GM18505 (cell line): Measurements from ENCODE around the gene PIF1.

ENCODE experiments used
- ATAC-seq: cut with Tn5 transposase; IDR thresholded peaks from one replicate; pipeline ENCODE4 v1.9.1; 2021; ENCODE audit not compliant: unreplicated experiment
- POLR2A ChIP-seq: IDR thresholded peaks from 4 replicates; pipeline ENCODE4 v1.6.1; 2011; ENCODE audit warnings: borderline replicate concordance; ENCODE audit not compliant: insufficient read depth, insufficient read length; ENCODE audit errors: extremely low read depth

PIF1 gene, protein sequence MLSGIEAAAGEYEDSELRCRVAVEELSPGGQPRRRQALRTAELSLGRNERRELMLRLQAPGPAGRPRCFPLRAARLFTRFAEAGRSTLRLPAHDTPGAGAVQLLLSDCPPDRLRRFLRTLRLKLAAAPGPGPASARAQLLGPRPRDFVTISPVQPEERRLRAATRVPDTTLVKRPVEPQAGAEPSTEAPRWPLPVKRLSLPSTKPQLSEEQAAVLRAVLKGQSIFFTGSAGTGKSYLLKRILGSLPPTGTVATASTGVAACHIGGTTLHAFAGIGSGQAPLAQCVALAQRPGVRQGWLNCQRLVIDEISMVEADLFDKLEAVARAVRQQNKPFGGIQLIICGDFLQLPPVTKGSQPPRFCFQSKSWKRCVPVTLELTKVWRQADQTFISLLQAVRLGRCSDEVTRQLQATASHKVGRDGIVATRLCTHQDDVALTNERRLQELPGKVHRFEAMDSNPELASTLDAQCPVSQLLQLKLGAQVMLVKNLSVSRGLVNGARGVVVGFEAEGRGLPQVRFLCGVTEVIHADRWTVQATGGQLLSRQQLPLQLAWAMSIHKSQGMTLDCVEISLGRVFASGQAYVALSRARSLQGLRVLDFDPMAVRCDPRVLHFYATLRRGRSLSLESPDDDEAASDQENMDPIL

DNA sequence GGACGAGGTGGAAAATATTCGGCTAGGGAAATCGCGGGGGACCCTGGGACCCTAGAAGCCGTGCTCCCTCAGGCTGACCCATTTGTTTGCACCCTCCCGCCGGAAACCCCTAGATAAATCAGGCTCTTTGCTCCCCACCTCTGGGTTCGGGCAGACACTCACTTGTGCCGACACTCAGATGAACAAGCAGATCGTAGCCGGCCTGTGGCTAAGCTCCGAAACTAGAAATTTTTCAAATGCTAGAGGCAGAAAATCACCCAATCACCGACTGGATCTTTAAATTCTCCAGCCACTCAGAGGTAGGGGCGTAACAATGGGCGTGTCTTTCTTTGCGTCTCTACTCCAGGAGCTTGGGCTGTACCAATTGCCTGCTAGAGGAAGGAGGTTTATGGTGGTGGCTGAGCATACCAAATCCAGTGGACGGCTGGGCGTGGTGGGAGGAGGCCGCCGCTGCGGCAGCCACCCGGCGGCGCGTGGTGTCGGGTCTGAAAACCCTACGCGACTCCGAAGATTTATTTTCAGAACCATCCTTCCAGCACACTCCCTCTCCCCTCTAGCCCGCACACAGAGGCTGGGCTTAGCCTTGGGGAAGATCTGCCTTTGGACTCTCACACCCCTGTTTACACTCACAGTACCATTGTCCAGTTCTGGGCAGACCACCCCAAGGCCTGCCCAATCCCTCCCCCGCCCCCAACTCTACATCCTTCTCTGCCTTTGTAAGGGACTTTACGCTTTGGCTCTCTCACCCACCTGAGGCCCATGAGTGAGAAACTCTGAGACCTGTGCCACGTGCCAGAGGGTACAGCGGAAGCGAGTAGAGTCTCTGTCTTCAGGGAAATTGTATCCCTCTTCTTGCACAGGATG lies at the start of gene PIF1:
PIF1 (minus strand) TSS at position 217 of the 864 bp plus-strand sequence. CDS start 1,312 bp downstream, outside the sequence.
- TF ChIP-seq POLR2A, result peak; percentile 85
- peak; percentile 77 for ATAC-seq

DNA sequence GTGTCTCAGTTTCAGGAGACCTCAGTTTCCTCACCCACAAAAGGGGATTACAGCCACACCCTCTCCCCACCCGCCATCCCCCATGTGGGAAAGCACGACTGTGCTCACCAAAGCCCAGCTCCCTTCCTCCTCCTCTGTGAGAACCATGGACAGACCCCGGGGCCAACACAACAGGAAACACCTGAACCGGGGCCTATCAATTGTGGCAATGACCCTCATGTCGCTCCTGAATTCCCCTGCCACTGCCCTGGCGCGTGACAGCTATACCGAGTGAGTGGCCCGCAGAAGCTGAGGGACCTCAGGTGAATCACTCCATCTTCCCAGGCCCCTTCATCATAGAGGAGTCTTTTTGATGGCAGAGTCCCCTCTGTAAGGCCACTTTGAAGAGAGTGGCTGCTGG lies 44.9 kb upstream of the PIF1 start:
- no peak for TF ChIP-seq POLR2A
- ATAC-seq, result no peak

DNA sequence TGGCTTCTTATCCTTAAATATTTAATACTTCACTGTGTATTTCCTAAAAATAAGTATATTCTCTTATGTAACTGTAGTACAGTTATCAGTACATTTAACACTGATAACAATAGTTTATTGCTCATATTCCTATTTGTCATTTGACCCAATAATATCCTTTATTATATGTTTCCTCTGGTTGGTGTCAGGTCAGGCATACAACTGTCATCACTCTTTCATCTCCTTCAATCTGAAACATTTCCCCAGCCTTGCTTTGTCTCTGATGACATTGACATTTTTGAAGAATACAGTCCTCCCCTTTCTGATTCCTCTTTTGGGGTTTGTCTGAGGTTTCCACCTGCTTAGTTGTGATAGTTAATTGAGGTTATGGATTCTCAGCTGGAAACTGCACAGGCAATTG lies 44.1 kb upstream of the PIF1 start:
- ATAC-seq, result no peak
- TF ChIP-seq POLR2A, result no peak

DNA sequence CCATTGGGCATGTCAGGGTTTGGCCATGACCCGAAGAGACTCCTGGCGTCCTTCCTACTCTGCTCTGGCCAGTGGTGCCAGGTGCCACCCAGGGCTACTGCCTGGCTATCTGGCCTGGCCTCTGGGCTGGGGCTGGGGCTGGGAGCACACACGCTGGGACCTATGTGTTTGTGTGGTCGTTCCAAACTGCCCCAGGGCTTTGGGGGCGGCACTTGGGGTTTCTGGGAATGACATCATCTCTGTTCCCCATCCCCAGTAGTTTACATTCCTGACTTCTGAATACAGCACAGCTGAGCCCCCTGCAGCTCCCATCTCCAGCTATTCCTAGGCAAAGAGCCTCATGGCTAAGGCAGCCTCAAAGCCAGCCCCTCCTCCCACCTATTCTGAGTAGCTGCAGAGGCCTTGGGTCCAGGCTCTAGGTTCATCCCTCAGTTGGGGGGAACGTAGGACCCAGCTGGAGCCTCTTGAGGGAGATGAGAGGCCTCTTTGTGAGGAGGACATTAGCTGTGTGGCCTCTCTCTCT lies 40.6 kb upstream of the PIF1 start:
- ATAC-seq, result no peak
- no peak for TF ChIP-seq POLR2A

DNA sequence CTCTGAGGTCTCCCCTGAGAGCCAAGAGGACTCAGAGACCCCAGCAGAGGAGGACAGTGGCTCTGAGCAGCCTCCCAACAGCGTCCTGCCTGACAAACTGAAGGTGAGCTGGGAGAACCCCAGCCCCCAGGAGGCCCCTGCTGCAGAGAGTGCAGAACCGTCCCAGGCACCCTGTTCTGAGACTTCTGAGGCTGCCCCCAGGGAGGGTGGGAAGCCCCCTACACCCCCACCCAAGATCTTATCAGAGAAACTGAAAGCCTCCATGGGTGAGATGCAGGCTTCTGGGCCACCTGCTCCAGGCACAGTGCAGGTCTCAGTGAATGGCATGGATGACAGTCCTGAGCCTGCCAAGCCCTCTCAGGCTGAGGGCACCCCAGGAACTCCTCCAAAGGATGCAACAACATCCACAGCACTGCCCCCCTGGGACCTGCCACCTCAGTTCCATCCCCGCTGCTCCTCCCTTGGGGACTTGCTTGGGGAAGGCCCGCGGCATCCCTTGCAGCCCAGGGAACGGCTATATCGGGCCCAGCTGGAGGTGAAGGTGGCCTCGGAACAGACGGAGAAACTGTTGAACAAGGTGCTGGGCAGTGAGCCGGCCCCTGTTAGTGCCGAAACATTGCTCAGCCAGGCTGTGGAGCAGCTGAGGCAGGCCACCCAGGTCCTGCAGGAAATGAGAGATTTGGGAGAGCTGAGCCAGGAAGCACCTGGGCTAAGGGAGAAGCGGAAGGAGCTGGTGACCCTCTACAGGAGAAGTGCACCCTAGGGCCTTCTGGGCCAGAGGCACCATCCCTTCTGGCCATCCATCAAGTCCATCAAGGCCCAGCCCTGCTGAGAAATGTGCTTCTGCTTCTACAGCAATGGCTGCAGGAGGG lies 39.9 kb upstream of the PIF1 start:
- ATAC-seq, result no peak
- TF ChIP-seq POLR2A, result peak; percentile 33

DNA sequence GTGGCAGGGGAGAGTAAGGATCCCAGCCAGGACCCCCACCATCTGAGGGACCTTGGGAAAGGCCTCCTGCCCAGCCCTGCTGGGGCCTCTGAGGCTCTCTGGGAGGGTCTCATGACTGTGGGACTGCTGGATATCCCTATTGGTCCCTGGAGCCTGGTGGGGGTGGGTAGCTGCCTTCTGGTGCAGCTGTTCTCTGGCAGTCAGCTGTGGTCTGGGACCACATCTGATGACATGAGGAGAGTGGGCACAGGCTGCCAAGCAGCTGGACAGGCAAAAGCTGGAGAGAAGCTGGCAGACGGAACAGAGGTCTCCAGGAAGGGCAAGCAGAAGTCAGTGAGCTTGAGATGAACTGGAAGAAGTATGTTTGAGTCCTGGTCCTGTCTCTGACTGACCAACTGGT lies 38.6 kb upstream of the PIF1 start:
- no peak for TF ChIP-seq POLR2A
- ATAC-seq, result no peak

DNA sequence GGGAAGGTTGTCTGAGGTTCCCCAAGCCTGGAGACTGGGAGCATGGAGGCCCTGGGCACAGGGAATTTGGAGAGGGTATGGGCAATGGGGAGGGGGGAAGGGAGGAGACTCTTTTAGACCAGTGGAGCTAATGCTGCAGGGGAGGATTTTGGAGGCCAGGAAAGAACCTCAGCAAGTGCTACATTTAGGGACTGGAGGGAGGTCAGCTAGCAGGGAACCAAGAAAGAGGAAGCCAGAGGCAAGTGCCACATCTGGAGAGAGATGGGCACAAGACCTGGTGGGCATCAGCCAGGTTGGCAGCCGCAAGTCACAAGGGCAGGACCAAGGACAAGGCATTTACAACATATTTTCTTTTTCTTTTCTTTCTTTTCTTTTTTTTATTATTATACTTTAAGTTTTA lies 37.0 kb upstream of the PIF1 start:
- ATAC-seq, result no peak
- no peak for TF ChIP-seq POLR2A

DNA sequence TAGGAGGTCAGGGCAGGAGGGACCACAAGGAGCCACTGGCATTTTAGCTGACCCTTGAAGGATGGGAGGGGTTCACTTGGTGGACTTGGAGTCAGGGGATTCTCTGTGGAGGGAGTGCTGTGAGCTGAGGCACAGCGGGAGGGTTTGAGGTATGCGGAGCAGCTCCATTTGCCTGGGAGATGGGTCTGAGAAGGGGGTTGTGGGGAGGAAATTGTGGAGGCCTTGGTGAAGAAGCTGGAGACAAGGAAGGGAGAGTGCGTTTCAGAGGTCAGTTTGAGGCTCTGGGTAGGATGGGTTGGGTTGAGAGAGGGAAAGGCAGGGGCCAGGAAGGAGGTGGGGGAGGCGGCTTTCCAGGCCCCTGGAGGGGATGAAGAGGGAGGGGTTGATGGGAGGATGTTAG lies 36.5 kb upstream of the PIF1 start:
- no peak for ATAC-seq

DNA sequence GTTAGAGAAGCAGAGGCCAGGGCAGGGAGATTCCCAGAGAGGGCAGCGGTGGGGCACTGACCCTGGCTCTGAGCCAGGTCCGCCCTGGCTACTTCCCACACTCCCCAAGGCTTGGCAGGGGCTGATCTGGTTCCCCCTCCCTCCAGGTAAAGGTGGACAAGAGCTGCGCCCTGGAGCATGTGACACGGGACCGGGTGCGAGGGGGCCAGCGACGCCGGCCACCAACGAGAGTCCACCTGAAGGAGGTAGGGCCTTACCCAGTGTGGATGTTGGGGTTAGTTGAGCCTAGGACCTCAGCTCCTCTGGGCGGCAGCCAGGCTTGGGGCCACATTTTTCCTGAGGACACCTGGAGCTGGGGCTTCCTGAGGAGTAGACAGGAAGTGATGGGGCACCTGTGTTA lies 35.9 kb upstream of the PIF1 start:
- no peak for TF ChIP-seq POLR2A

More for the DNA sequence above, 36.5 kb upstream of the PIF1 start:
- TF ChIP-seq POLR2A, result no peak

DNA sequence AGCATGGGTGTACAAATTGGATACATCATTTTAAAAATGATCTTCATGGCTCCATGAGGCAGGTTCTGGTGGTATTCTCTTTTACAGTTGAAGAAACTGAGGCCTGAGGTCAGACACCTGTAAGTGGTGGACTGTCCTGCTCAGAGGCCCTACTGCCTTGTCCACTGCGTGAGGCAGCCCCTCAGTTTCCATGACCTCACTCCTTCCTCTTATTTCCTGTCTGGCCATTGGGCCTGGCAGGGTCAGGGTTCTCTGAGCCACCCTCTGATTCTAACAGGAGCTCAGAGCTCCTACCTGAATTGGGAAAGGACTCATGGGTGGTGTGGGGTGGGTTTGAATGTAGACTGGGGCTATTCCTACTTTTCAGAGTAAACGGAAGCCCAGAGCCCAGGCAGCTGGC lies 33.8 kb upstream of the PIF1 start:
- no peak for TF ChIP-seq POLR2A
- ATAC-seq, result no peak

More for the DNA sequence above, 35.9 kb upstream of the PIF1 start:
- ATAC-seq, result no peak

DNA sequence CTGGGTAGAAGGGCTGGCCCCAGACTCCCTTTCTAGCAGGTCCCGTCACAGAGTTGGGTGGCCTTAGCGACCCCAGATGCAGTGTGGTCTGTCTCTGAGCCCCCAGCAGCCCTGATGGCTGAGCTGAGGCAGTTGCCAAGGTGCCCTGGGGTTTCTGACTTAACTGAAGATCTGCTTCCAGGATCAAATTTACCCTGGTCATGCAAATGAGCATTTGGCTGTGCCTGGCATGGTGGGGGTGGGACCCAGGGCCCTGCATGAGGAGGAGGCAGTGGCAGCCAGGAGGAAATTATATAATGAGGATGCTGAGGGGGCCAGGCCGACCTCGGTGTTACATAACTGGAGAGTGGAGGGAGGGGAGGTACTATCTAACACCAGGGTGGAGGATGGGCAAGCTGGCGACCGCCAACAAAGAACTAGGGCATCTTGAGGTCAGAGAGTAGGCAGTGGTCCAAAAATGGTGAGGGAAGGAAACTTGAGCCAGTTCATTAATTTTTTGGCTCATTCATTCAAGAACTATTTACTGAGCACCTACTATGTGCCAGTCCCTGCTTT lies 32.7 kb upstream of the PIF1 start:
- TF ChIP-seq POLR2A, result no peak
- no peak for ATAC-seq

DNA sequence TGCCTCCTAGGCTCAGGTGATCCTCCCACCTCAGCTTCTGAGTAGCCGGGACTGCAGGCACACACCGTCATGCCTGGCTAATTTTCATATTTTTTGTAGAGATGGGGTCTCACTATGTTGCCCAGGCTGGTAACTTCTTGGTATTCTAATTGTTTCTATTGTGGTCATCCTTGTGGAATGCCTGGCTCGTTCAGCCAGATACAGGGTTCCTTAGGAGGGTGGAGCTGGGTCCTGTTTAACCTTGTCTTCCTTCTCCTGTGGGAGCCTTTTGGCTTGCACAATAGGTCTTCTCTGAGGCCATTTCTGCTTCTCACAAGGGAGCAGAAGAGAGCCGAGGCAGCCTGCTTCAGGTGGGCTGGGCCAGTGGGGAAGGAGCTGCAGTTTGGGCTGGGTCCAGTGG lies 32.0 kb upstream of the PIF1 start:
- no peak for TF ChIP-seq POLR2A
- no peak for ATAC-seq
